DOHH2 (cell line): ENCODE data around the gene TRAF3IP3.

Source experiments
- H3F3A ChIP-seq: fragments of 200-600 bp; sonication (generic), shearing (Covaris generic); 2 replicates; pipeline ENCODE4 v1.6.0; 2016; ENCODE audit warnings: antibody characterized with exemption, mild to moderate bottlenecking; ENCODE audit not compliant: control insufficient read depth, insufficient read depth
- H3K27ac ChIP-seq: fragments of 200-600 bp; sonication (generic); 2 replicates; pipeline ENCODE4 v1.5.1; 2014; ENCODE audit warnings: low read depth, mild to moderate bottlenecking, low read length, moderate library complexity
- H3K27me3 ChIP-seq: fragments of 200-600 bp; sonication (generic); 2 replicates; pipeline ENCODE4 v1.6.1; 2014; ENCODE audit warnings: mild to moderate bottlenecking, low read length, mixed read lengths; ENCODE audit not compliant: control insufficient read depth
- H3K36me3 ChIP-seq: fragments of 200-600 bp; sonication (generic); 2 replicates; pipeline ENCODE4 v1.6.1; 2014; ENCODE audit warnings: mild to moderate bottlenecking, low read length, moderate library complexity, mixed read lengths; ENCODE audit not compliant: control insufficient read depth
- H3K4me1 ChIP-seq: fragments of 200-600 bp; sonication (generic); 2 replicates; pipeline ENCODE4 v1.6.1; 2014; ENCODE audit warnings: mild to moderate bottlenecking, low read length, mixed read lengths; ENCODE audit not compliant: control insufficient read depth
- H3K4me2 ChIP-seq: fragments of 200-600 bp; sonication (generic); 2 replicates; pipeline ENCODE4 v1.6.0; 2014; ENCODE audit warnings: mild to moderate bottlenecking, low read length, moderate library complexity
- H3K4me3 ChIP-seq: fragments of 200-600 bp; sonication (generic); 2 replicates; pipeline ENCODE4 v1.5.1; 2014; ENCODE audit warnings: mild to moderate bottlenecking, low read length, mixed read lengths
- H3K79me2 ChIP-seq: fragments of 200-600 bp; sonication (generic); 2 replicates; pipeline ENCODE4 v1.6.1; 2014; ENCODE audit warnings: mild to moderate bottlenecking, low read length, mixed read lengths; ENCODE audit not compliant: control insufficient read depth
- H3K9me2 ChIP-seq: fragments of 200-600 bp; sonication (generic); replicated peaks from 2 replicates; pipeline ENCODE4 v1.6.1; 2014; ENCODE audit warnings: mild to moderate bottlenecking, low read length, mixed read lengths; ENCODE audit not compliant: control insufficient read depth
- H3K9me3 ChIP-seq: fragments of 200-600 bp; sonication (generic); 2 replicates; pipeline ENCODE4 v1.6.1; 2014; ENCODE audit warnings: antibody characterized with exemption, low read length, mixed read lengths; ENCODE audit not compliant: control insufficient read depth, insufficient read depth
- H4K20me1 ChIP-seq: fragments of 200-600 bp; sonication (generic); 2 replicates; pipeline ENCODE4 v1.6.0; 2014; ENCODE audit warnings: low read depth, mild to moderate bottlenecking, antibody characterized with exemption, low read length, moderate library complexity; ENCODE audit not compliant: control insufficient read depth, insufficient read depth
- CTCF ChIP-seq: fragments of 200-600 bp; sonication (generic); IDR thresholded peaks from one replicate; pipeline ENCODE4 v1.5.1; 2014; ENCODE audit warnings: antibody characterized with exemption, mild to moderate bottlenecking, low read depth, low read length; ENCODE audit not compliant: poor library complexity, severe bottlenecking
- EZH2phosphoT487 ChIP-seq: fragments of 200-600 bp; sonication (generic); IDR thresholded peaks from 2 replicates; pipeline ENCODE4 v1.6.1; 2017; ENCODE audit warnings: borderline replicate concordance, mild to moderate bottlenecking, antibody characterized with exemption, low read length, moderate library complexity, mixed read lengths

The TRAF3IP3 gene

GRCh38 chr1:209803568-209803967 lies 47.7 kb downstream of the TRAF3IP3 start:
- Histone ChIP-seq H3K9me2 (no peaks in the 10 kb centered on the region), H3K79me2 (no peaks in the 10 kb centered on the region), H4K20me1 (no peaks in the 10 kb centered on the region), H3K4me1 (peaks cover 5% of the 10 kb centered on the region; the same call in 1 of the 2 replicates), H3K27me3 (peaks cover 10% of the 10 kb centered on the region), H3K9me3 (no peaks in the 10 kb centered on the region), H3F3A (no peaks in the 10 kb centered on the region), H3K4me3 (no peak overlapping the region), H3K4me2 (no peak overlapping the region), H3K27ac (no peak overlapping the region), H3K36me3 (no peaks in the 10 kb centered on the region)
- TF ChIP-seq EZH2phosphoT487, result no peak

GRCh38 chr1:209805341-209805781 lies 49.5 kb downstream of the TRAF3IP3 start:
- Histone ChIP-seq H3K9me3 (no peaks in the 10 kb centered on the region), H3K9me2 (no peaks in the 10 kb centered on the region), H3K4me2 (no peak overlapping the region), H3K4me1 (peaks cover 5% of the 10 kb centered on the region; the same call in 1 of the 2 replicates), H3K27ac (no peak overlapping the region), H3F3A (no peaks in the 10 kb centered on the region), H3K36me3 (no peaks in the 10 kb centered on the region), H4K20me1 (no peaks in the 10 kb centered on the region), H3K79me2 (no peaks in the 10 kb centered on the region), H3K4me3 (no peak overlapping the region), H3K27me3 (peaks cover 10% of the 10 kb centered on the region)
- no peak for TF ChIP-seq EZH2phosphoT487
- TF ChIP-seq CTCF, result no peak

- Histone ChIP-seq H3K27me3 (peaks cover 4% of the 10 kb centered on the region), H3K4me3 (peak within 1 kb of the TSS; percentile 57), H3K36me3 (no peaks in the 10 kb centered on the region), H3K27ac (no peak within 1 kb of the TSS), H3K4me2 (peak within 1 kb of the TSS; percentile 47), H3K79me2 (no peaks in the 10 kb centered on the region), H4K20me1 (no peaks in the 10 kb centered on the region), H3K4me1 (peaks cover 5% of the 10 kb centered on the region; the same call in 1 of the 2 replicates), H3K9me2 (no peaks in the 10 kb centered on the region), H3K9me3 (no peaks in the 10 kb centered on the region), H3F3A (no peaks in the 10 kb centered on the region)
- TF ChIP-seq EZH2phosphoT487, result no peak
Measured at GRCh38 chr1:209805875-209806760, 50.3 kb downstream of the TRAF3IP3 start, which contains the start of gene IRF6. Gene IRF6, minus strand, starts transcription at chr1:209806142. Its CDS starts 4,729 bp downstream, at chr1:209801413.

GRCh38 chr1:209807509-209807908 lies 51.7 kb downstream of the TRAF3IP3 start:
- Histone ChIP-seq H3K9me2 (no peaks in the 10 kb centered on the region), H3K4me1 (peaks cover 5% of the 10 kb centered on the region; the same call in 1 of the 2 replicates), H3K27me3 (no peaks in the 10 kb centered on the region), H3K27ac (no peak overlapping the region), H4K20me1 (no peaks in the 10 kb centered on the region), H3K79me2 (no peaks in the 10 kb centered on the region), H3F3A (no peaks in the 10 kb centered on the region), H3K36me3 (no peaks in the 10 kb centered on the region), H3K4me2 (no peak overlapping the region), H3K9me3 (no peaks in the 10 kb centered on the region), H3K4me3 (no peak overlapping the region)
- TF ChIP-seq CTCF (no peak), EZH2phosphoT487 (no peak)
